ENCODE results near the gene KHDRBS2.

The KHDRBS2 gene

DNA sequence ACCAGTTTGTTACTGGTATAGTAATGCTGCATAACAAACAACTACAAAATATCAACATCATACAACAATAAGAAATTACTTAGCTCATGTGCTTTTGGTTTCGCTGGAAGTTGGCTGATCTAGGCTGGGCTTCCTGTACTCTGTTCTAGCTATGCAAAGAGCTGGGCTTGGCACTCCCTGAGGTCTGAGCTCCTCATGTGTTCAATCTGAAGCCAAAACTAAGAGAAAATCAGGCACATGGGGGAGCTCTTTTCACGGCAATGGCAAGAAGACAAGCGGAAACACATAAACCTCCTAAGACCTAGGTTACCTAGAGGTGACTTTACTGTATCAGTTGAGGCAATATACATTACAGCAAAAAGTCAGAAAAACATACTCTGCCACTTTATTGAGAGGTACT, 574.2 kb downstream of the KHDRBS2 start:
- peak; percentile 25 for DNase-seq (ENCODE audit: low read depth, low spot score)

DNA sequence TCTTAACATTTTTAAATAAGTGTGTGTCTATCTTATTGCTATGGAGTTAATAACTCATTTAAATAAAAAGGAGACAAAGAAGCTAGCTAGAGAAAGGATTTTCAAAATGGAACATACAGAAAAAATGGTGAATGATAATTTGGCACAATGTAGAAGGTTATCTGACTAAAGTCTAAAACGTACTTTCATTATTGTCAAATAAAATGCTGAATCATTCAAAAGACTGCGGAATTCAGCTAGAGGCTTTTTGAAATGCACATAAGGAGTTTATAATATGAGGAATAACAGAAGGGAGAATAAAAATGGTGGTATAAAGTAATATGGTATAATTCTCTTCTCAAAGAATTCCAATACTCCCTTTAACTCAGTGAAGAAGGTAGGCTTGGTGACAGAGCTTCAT, 597.9 kb downstream of the KHDRBS2 start:
- DNase-seq (ENCODE audit: low read depth, low spot score): no peak
- H3K4me3 ChIP-seq (ENCODE audit: low read length): no peak overlapping the region

More for the DNA sequence above, 574.2 kb downstream of the KHDRBS2 start:
- H3K4me3 ChIP-seq (ENCODE audit: low read length): no peak overlapping the region

DNA sequence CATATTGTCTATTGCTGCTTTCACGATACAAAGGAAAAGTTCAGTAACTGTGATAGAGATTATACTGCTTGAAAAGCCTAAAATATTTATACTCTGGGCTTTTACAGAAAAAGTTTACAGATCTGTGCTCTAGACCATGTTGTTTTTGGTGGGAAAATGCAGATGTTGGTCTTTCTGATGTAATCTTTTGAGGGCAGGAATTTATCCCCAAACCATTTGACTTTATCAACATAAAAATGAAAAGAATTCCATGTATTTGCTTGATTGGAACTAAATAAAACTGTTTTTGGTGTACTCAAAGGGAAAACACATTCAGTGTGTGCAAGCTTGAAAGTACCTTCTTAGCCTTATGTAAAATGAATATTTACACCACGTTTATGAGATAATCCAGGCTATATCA, 603.5 kb downstream of the KHDRBS2 start:
- H3K4me3 ChIP-seq (ENCODE audit: low read length): no peak overlapping the region
- no peak for DNase-seq (ENCODE audit: low read depth, low spot score)

DNA sequence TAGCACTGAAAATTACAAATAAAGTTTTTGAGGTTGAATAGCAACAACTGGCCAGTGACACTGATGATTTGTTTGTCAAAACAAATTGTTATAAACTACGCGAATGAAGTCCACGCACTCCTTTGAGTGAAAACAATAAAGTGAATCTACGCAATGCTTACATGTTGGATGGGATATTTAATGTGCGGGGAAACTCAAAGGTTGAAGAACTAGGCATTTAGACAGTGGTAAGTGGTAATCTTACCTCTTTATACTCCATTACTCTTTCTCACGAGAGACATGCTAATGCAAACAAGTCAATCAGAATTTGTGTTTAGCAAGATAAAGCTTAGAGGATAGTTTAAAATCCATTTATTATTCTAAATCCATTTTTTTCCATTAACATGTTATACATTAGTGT, 606.4 kb downstream of the KHDRBS2 start:
- H3K4me3 ChIP-seq (ENCODE audit: low read length): no peak overlapping the region
- DNase-seq (ENCODE audit: low read depth, low spot score): no peak

DNA sequence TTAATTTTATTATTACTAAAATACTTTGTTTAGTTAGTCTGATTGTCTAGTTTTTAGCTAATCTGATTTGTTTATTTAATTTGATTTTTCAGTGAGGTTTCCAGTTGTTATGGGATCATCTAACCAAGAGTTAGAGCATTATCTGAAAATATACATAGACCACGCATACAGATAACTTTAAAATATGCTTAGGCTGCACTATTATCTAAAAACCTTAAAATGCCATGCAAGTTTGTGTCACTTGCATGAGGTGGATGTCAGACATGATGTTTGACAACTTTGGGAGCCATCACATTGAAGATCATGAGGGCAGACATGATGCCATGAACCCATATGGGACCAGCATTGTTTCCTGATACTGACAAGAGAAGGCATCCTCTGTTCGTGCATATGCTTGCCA, 610.3 kb downstream of the KHDRBS2 start:
- DNase-seq (ENCODE audit: low read depth, low spot score): no peak
- no peak overlapping the region for H3K4me3 ChIP-seq (ENCODE audit: low read length)

DNA sequence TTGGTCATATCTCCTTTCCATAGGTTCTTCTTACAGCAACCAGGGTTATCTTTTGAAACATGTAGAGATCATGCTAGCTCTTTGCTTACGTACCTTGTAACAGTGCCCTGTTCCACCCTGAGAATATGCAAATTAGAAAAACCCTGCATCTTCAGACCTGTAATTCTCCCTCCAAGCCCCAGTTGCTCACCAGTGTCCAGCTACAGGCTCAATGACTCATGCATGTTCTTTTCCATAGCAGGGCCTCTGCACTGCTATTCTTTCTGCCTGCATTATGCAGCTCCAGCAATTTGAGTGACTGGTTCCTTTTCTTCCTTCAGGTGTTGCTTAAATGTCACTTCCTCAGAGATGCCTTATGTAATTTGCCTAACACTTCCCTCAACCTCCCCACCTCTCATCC, 636.2 kb downstream of the KHDRBS2 start:
- no peak overlapping the region for H3K4me3 ChIP-seq (ENCODE audit: low read length)
- no peak for DNase-seq (ENCODE audit: low read depth, low spot score)

DNA sequence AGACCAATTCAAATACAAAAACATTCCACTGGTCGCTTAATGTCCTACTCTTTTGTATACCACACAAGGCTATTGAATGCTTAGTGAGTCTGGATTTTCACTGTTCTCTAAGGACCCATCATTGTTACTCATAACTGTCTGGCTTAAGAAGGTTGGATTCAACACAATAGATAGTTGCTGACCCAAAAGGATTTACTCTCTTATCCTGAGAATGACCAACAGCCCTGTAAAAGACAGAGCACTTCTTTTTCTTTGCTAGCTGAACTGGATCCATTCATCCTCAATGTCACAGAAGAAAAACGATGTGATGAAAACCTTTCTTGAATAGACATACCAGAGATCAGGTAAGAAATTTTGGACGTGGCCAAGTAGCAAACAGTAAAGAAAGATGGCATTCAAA, 645.6 kb downstream of the KHDRBS2 start:
- no peak for DNase-seq (ENCODE audit: low read depth, low spot score)
- no peak overlapping the region for H3K4me3 ChIP-seq (ENCODE audit: low read length)

Measured in Jurkat, Clone E6-1 (cell line).